ENCODE results near the gene ACE. TPM values are rescaled to one million over a fixed set of nuclear protein-coding genes. Genes with fewer than 3 reads are reported as not detected.
A peak's percentile ranks its signal among the peaks of the same experiment; 100 is the strongest.

Gene ACE
- total RNA-seq, 2 donors from 2014 or later: 0.61 to 1.4 TPM

GRCh38 chr17:63519116-63519881, 42.4 kb downstream of the ACE start:
- peaks cover 20% of the 10 kb centered on the region for H3K27me3 Mint-ChIP-seq
- no peaks in the 10 kb centered on the region for H3K9me3 Mint-ChIP-seq
- H3K27ac Mint-ChIP-seq: no peak overlapping the region
- no peak overlapping the region for H3K4me3 Mint-ChIP-seq
- H3K36me3 Mint-ChIP-seq (ENCODE audit: low read depth): no peaks in the 10 kb centered on the region
- ATAC-seq (replicated peaks): no peak
- peaks cover 16% of the 10 kb centered on the region for H3K4me1 Mint-ChIP-seq

GRCh38 chr17:63519972-63520882, 43.4 kb downstream of the ACE start:
- no peak overlapping the region for H3K27ac Mint-ChIP-seq
- H3K9me3 Mint-ChIP-seq: no peaks in the 10 kb centered on the region
- H3K36me3 Mint-ChIP-seq (ENCODE audit: low read depth): no peaks in the 10 kb centered on the region
- peaks cover 20% of the 10 kb centered on the region for H3K27me3 Mint-ChIP-seq
- H3K4me1 Mint-ChIP-seq: peaks cover 16% of the 10 kb centered on the region
- H3K4me3 Mint-ChIP-seq: no peak overlapping the region
- ATAC-seq (replicated peaks): no peak

GRCh38 chr17:63523253-63523855, 46.5 kb downstream of the ACE start, which contains the start of gene KCNH6:
KCNH6 (plus strand) TSS chr17:63523358; CDS start chr17:63523414, 56 bp downstream.
- peaks cover 20% of the 10 kb centered on the region for H3K27me3 Mint-ChIP-seq
- no peak for ATAC-seq (replicated peaks)
- H3K4me3 Mint-ChIP-seq: peak within 1 kb of the TSS; percentile 40
- H3K4me1 Mint-ChIP-seq: peaks cover 7% of the 10 kb centered on the region
- no peaks in the 10 kb centered on the region for H3K9me3 Mint-ChIP-seq
- no peak within 1 kb of the TSS for H3K27ac Mint-ChIP-seq
- no peaks in the 10 kb centered on the region for H3K36me3 Mint-ChIP-seq (ENCODE audit: low read depth)

- Mint-ChIP-seq H3K9me3 (no peaks in the 10 kb centered on the region), H3K27ac (no peak overlapping the region), H3K36me3 (ENCODE audit: low read depth) (no peaks in the 10 kb centered on the region), H3K4me1 (peaks cover 7% of the 10 kb centered on the region), H3K4me3 (peak overlapping the region; percentile 40), H3K27me3 (peaks cover 20% of the 10 kb centered on the region)
- ATAC-seq (replicated peaks): no peak
Observed at GRCh38 chr17:63524051-63524450, 47.2 kb downstream of the ACE start.

GRCh38 chr17:63525190-63525946, 48.5 kb downstream of the ACE start:
- ATAC-seq (replicated peaks): no peak
- Mint-ChIP-seq H3K4me1 (peaks cover 7% of the 10 kb centered on the region), H3K27me3 (peaks cover 20% of the 10 kb centered on the region), H3K9me3 (no peaks in the 10 kb centered on the region), H3K27ac (no peak overlapping the region), H3K36me3 (ENCODE audit: low read depth) (no peaks in the 10 kb centered on the region), H3K4me3 (no peak overlapping the region)

DNA sequence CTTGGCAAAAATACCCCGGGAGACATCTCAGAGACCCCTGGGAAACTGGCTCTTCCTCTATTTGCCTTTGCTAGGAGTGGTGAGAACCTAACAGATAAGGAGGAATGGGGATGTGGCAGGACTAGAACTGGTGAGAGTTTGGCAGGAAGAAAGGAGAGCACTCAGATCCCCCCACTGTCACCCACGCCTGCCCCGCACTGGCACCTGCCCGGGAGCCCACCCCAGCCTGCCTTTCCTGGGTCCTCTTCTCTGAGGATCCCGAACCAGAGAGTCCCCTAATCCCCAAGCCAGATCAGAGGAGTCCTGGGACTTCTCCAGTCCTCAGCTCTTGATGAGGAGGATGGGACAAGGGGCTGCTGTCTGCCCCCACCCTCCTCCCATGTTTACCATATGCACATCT, 50.0 kb downstream of the ACE start:
- peak overlapping the region; percentile 1 for H3K27ac Mint-ChIP-seq
- H3K27me3 Mint-ChIP-seq: peaks cover 11% of the 10 kb centered on the region
- H3K9me3 Mint-ChIP-seq: no peaks in the 10 kb centered on the region
- no peaks in the 10 kb centered on the region for H3K36me3 Mint-ChIP-seq (ENCODE audit: low read depth)
- H3K4me3 Mint-ChIP-seq: no peak overlapping the region
- ATAC-seq (replicated peaks): no peak
- peaks cover 7% of the 10 kb centered on the region for H3K4me1 Mint-ChIP-seq

- Mint-ChIP-seq H3K36me3 (ENCODE audit: low read depth) (no peaks in the 10 kb centered on the region), H3K9me3 (no peaks in the 10 kb centered on the region), H3K27ac (no peak overlapping the region), H3K4me1 (peaks cover 7% of the 10 kb centered on the region), H3K27me3 (peaks cover 8% of the 10 kb centered on the region), H3K4me3 (no peak overlapping the region)
- ATAC-seq (replicated peaks): no peak
Observed at GRCh38 chr17:63528183-63528582, 51.3 kb downstream of the ACE start.

DNA sequence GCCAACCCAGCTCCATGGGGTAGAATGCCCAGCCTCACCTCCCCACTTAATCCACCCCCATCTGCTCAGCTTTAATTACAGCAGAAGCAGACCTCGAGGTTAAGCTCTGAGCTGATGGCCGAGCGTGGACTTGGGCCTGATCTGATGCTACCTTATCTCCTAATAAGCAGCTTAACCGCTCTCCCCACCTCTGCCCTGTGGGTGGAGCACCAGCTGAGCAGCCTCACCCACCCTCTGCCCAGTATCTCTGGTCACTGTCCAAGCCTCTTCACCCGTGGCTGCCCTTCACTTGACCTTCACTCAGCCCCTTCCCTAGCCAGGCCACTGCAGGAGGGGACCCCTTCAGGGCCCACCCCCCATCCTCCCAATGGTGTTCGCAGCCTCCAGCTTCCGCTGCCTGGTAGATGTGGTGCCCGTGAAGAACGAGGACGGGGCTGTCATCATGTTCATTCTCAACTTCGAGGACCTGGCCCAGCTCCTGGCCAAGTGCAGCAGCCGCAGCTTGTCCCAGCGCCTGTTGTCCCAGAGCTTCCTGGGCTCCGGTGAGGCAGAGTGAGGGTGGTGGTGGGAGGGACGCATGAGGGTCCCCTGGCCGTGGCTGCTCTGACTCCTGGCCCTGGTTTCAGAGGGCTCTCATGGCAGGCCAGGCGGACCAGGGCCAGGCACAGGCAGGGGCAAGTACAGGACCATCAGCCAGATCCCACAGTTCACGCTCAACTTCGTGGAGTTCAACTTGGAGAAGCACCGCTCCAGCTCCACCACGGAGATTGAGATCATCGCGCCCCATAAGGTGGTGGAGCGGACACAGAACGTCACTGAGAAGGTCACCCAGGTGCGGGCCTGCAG, 53.1 kb downstream of the ACE start:
- Mint-ChIP-seq H3K27ac (peak overlapping the region; percentile 33), H3K4me1 (no peaks in the 10 kb centered on the region), H3K36me3 (ENCODE audit: low read depth) (no peaks in the 10 kb centered on the region), H3K27me3 (no peaks in the 10 kb centered on the region), H3K4me3 (no peak overlapping the region), H3K9me3 (no peaks in the 10 kb centered on the region)
- no peak for ATAC-seq (replicated peaks)

DNA sequence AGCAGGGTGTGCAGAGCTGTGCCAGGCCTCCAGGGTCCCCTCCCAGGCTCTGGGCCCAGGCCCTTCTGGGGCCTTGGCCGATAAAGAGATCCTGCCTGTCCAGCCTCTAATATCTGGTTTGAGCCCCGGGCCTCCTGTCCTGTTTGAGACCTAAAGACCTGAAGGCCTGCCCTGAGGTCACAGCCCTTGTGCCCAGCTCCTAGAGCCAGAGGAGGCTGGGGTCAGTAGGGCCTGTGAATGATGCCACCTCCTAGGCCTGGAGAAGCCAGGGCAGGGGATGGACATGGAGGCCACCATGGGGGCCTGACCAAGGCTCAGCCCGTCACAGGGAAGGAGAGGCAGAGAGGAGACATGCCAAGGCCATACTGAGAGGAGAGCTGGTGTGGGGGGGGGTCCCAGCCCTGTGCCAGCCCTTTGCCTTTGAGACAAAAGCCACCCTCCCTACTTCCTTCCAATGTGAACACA, 53.7 kb downstream of the ACE start:
- H3K9me3 Mint-ChIP-seq: no peaks in the 10 kb centered on the region
- H3K4me1 Mint-ChIP-seq: no peaks in the 10 kb centered on the region
- H3K4me3 Mint-ChIP-seq: no peak overlapping the region
- H3K36me3 Mint-ChIP-seq (ENCODE audit: low read depth): no peaks in the 10 kb centered on the region
- H3K27ac Mint-ChIP-seq: no peak overlapping the region
- no peak for ATAC-seq (replicated peaks)
- no peaks in the 10 kb centered on the region for H3K27me3 Mint-ChIP-seq

DNA sequence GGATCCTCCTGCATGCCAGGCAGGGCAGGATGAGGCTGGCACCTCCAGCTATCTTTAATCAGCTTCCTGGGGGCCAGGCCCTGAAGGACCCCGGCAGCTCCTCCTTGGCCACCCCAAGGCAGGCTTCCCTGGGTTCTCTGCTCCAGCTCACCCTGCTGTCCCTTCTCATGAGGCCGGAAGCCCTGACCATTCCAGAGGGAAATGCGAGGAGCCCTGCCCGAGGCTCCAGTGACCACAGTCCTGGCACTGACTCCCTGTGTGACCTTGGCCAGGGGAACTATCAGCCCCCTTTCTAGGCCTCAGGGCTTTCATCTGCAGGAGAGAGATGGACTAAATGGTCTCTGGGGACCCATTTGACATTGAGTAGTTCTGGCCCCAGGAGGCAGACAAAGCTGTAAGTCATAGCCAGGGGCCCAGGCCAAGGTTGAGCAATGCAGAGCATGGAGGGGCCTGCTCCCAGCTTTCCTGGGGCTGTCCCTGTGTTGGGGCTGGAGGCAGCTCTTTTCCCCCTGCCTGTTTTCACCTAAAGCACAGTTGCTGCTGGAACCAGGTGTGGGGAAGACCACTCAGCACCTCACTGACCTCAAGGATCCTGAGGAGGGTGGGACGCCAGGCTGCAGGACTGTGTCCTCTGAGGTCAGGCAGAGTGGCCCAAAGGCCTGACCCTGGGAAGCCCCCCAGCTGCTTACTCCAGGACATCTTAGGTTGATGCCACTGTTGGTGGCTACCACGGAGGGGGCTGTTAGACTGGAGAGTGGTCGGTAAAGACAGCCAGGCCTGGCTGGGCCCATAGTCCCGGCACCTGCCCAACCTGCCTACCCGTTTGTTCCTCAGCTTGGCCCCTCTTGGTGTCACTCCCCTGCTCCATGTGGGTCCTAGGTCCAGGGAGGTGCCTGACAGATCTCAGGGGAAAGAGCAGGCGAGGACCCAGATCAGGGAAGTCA, 54.4 kb downstream of the ACE start:
- ATAC-seq (replicated peaks): no peak
- Mint-ChIP-seq H3K4me3 (no peak overlapping the region), H3K27ac (no peak overlapping the region), H3K4me1 (no peaks in the 10 kb centered on the region), H3K36me3 (ENCODE audit: low read depth) (no peaks in the 10 kb centered on the region), H3K9me3 (no peaks in the 10 kb centered on the region), H3K27me3 (no peaks in the 10 kb centered on the region)

- no peaks in the 10 kb centered on the region for H3K4me1 Mint-ChIP-seq
- H3K27me3 Mint-ChIP-seq: peaks cover 5% of the 10 kb centered on the region
- no peak overlapping the region for H3K4me3 Mint-ChIP-seq
- H3K27ac Mint-ChIP-seq: no peak overlapping the region
- no peaks in the 10 kb centered on the region for H3K9me3 Mint-ChIP-seq
- H3K36me3 Mint-ChIP-seq (ENCODE audit: low read depth): no peaks in the 10 kb centered on the region
- no peak for ATAC-seq (replicated peaks)
Observed at GRCh38 chr17:63533433-63534077, 56.7 kb downstream of the ACE start.

DNA sequence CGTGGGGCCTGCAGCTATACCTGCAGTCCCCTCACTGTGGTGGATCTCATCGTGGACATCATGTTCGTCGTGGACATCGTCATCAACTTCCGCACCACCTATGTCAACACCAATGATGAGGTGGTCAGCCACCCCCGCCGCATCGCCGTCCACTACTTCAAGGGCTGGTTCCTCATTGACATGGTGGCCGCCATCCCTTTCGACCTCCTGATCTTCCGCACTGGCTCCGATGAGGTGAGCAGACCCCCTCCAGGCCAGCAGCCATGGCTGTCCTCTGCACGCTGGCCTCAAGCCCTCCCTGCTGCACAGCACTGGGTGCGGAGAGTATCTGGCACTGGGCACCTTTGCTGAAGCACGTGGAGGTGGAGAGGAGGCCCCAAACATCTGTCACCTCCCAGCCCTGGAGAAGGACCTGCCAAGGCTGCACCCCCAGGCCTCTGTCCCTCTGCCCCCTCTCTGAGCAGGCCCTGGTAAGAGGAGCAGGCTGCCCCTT, 57.3 kb downstream of the ACE start:
- no peak overlapping the region for H3K27ac Mint-ChIP-seq
- peaks cover 11% of the 10 kb centered on the region for H3K27me3 Mint-ChIP-seq
- no peak overlapping the region for H3K4me3 Mint-ChIP-seq
- H3K9me3 Mint-ChIP-seq: no peaks in the 10 kb centered on the region
- ATAC-seq (replicated peaks): no peak
- no peaks in the 10 kb centered on the region for H3K36me3 Mint-ChIP-seq (ENCODE audit: low read depth)
- no peaks in the 10 kb centered on the region for H3K4me1 Mint-ChIP-seq

All from activated T-helper 17 cell treated with anti-CD3 and anti-CD28 coated beads, Interleukin-2, amount 50 U/mL, for 72 hours (primary cell).